Keratinocyte (primary cell): ENCODE results near the gene WFDC1. TPM values are rescaled to one million over a fixed set of nuclear protein-coding genes. Genes with fewer than 3 reads are reported as not detected.

Experiments used
- DNase-seq: peaks from one replicate; pipeline ENCODE4 v3.0.0-alpha.2; 2011; ENCODE audit warnings: low read depth, missing footprints, low spot score
- FAIRE-seq: peaks from 2 replicates; lab custom pipeline; 2011; peaks lifted over from hg19 to GRCh38; lab: Jason Lieb, UNC
- H2AFZ ChIP-seq: 2 replicates; pipeline ENCODE4 v1.6.0; 2012; ENCODE audit warnings: low read length, control low read depth, inconsistent platforms; ENCODE audit not compliant: control insufficient read depth
- H3K27ac ChIP-seq: 2 replicates; pipeline ENCODE4 v1.5.1; 2011; ENCODE audit warnings: low read length; ENCODE audit not compliant: control insufficient read depth, insufficient read depth
- H3K27me3 ChIP-seq: 3 replicates; pipeline ENCODE4 v1.6.0; 2011; ENCODE audit warnings: low read length; ENCODE audit not compliant: control insufficient read depth, insufficient read depth; ENCODE audit errors: extremely low read depth
- H3K36me3 ChIP-seq, 2 experiments: 2 replicates in 1 of 2; 3 replicates in 1 of 2; pipeline ENCODE4 v1.5.1; 2011; ENCODE audit warnings: low read length in 2 of 2, mild to moderate bottlenecking in 1 of 2; ENCODE audit not compliant: control insufficient read depth in 2 of 2, insufficient read depth in 2 of 2; ENCODE audit errors: extremely low read depth in 1 of 2
- H3K4me1 ChIP-seq: 3 replicates; pipeline ENCODE4 v1.5.1; 2011; ENCODE audit warnings: low read length; ENCODE audit not compliant: control insufficient read depth, insufficient read depth; ENCODE audit errors: extremely low read depth
- H3K4me2 ChIP-seq: 3 replicates; pipeline ENCODE4 v1.6.0; 2011; ENCODE audit warnings: low read depth, low read length; ENCODE audit not compliant: control insufficient read depth, insufficient read depth; ENCODE audit errors: extremely low read depth
- H3K4me3 ChIP-seq, 3 experiments: fragments of 200-600 bp in 1 of 3; sonication (generic) in 1 of 3; 2 replicates in 2 of 3; 3 replicates in 1 of 3; pipeline ENCODE4 v1.5.1; 2011 to 2016; ENCODE audit warnings: low read length in 3 of 3, mild to moderate bottlenecking in 3 of 3, control low read depth in 2 of 3, inconsistent platforms in 1 of 3, low read depth in 1 of 3, mixed read lengths in 1 of 3, mixed run types in 1 of 3, moderate library complexity in 1 of 3; ENCODE audit not compliant: control insufficient read depth in 2 of 3, insufficient read depth in 2 of 3; ENCODE audit errors: extremely low read depth in 1 of 3
- H3K79me2 ChIP-seq: 2 replicates; pipeline ENCODE4 v1.6.0; 2012; ENCODE audit warnings: low read length; ENCODE audit not compliant: control insufficient read depth, insufficient read depth
- H3K9ac ChIP-seq: 3 replicates; pipeline ENCODE4 v1.6.0; 2011; ENCODE audit warnings: low read length; ENCODE audit not compliant: control insufficient read depth, insufficient read depth; ENCODE audit errors: extremely low read depth
- H3K9me1 ChIP-seq: 3 replicates; pipeline ENCODE4 v1.6.0; 2011; ENCODE audit warnings: low read length; ENCODE audit not compliant: control insufficient read depth, insufficient read depth; ENCODE audit errors: extremely low read depth
- H3K9me3 ChIP-seq: 2 replicates; pipeline ENCODE4 v1.5.1; 2012; ENCODE audit warnings: low read depth, low read length; ENCODE audit not compliant: control insufficient read depth
- H4K20me1 ChIP-seq: 3 replicates; pipeline ENCODE4 v1.6.0; 2011; ENCODE audit warnings: low read length; ENCODE audit not compliant: control insufficient read depth, insufficient read depth; ENCODE audit errors: extremely low read depth
- EZH2 ChIP-seq: IDR thresholded peaks from one replicate; pipeline ENCODE4 v1.6.1; 2012; ENCODE audit warnings: inconsistent platforms, mild to moderate bottlenecking, low read length, moderate library complexity
- dilution Hi-C: fragments of 300-500 bp; cut with MboI; formaldehyde crosslinking; loops from one replicate; pipeline ENCODE4 v1.7.0; 2020; ENCODE audit warnings: low sequenced_read_pairs; ENCODE audit not compliant: extremely low pct_ligation_motif_present
- polyA plus RNA-seq, 5 experiments: library from polyadenylated mRNA; depleted of rRNA in 3 of 5; stranded (reverse) in 3 of 5; stranded (forward) in 1 of 5; unstranded in 1 of 5; fragments of >200 nt; gene quantifications; 1 replicate in 1 of 5; 2 replicates in 3 of 5; 3 replicates in 1 of 5; pipeline versions ENCODE4 v1.2.1 to v1.2.3, GENCODE V29; 2011 to 2012; ENCODE audit warnings: missing spikeins in 2 of 5, low read depth in 1 of 5, low replicate concordance in 1 of 5
- small RNA-seq, 3 experiments: library from RNA; depleted of rRNA; stranded (forward); fragments of <200 nt; gene quantifications; one replicate each; pipeline ENCODE3, GENCODE V24; 2012; ENCODE audit warnings: low read depth in 3 of 3, low replicate concordance in 1 of 3; ENCODE audit not compliant: insufficient read length in 3 of 3
- TF ChIP-seq, protein P1 (sequence below), 3 experiments: IDR thresholded peaks in 1 of 3; conservative IDR thresholded peaks in 1 of 3; optimal IDR thresholded peaks in 1 of 3; 2 replicates in 2 of 3; 3 replicates in 1 of 3; pipeline versions ENCODE3 to v1.5.1; 2011; ENCODE audit warnings: low read length in 3 of 3, mild to moderate bottlenecking in 3 of 3, moderate library complexity in 2 of 3, control low read depth in 1 of 3, inconsistent platforms in 1 of 3; ENCODE audit not compliant: insufficient read depth in 2 of 3; ENCODE audit errors: extremely low read depth in 1 of 3

WFDC1 gene
- polyA plus RNA-seq, 1 donor (not counting 4 experiments of a cell fraction or from before 2014, with no cell fraction given): not detected

GRCh38 chr16:84378567-84378966, 83.9 kb downstream of the WFDC1 start:
- Histone ChIP-seq H3K9me3 (no peaks in the 10 kb centered on the region), H3K27me3 (peaks cover 3% of the 10 kb centered on the region), H3K79me2 (no peaks in the 10 kb centered on the region), H3K9me1 (no peaks in the 10 kb centered on the region), H3K4me1 (peaks cover 4% of the 10 kb centered on the region), H2AFZ (no peak overlapping the region), H3K36me3 (no peaks in the 10 kb centered on the region), H3K4me3 (no peak overlapping the region), H3K27ac (no peak overlapping the region), H3K4me2 (no peak overlapping the region), H4K20me1 (no peaks in the 10 kb centered on the region), H3K9ac (no peak overlapping the region)
- no peak for TF ChIP-seq EZH2
- TF ChIP-seq, protein P1, sequence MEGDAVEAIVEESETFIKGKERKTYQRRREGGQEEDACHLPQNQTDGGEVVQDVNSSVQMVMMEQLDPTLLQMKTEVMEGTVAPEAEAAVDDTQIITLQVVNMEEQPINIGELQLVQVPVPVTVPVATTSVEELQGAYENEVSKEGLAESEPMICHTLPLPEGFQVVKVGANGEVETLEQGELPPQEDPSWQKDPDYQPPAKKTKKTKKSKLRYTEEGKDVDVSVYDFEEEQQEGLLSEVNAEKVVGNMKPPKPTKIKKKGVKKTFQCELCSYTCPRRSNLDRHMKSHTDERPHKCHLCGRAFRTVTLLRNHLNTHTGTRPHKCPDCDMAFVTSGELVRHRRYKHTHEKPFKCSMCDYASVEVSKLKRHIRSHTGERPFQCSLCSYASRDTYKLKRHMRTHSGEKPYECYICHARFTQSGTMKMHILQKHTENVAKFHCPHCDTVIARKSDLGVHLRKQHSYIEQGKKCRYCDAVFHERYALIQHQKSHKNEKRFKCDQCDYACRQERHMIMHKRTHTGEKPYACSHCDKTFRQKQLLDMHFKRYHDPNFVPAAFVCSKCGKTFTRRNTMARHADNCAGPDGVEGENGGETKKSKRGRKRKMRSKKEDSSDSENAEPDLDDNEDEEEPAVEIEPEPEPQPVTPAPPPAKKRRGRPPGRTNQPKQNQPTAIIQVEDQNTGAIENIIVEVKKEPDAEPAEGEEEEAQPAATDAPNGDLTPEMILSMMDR (optimal IDR thresholded peaks at IDR 0.05 in 1 of 3, IDR thresholded peaks at IDR 0.05 in 1 of 3, conservative IDR thresholded peaks at IDR 0.05 in 1 of 3; ENCODE audit: extremely low read depth in 1 of 3, insufficient read depth in 2 of 3, low read length in 3 of 3): no peak
- no peak for FAIRE-seq
- dilution Hi-C loops: no loop called here
- no peak for DNase-seq

- H3K4me1 ChIP-seq: peaks cover 4% of the 10 kb centered on the region
- H2AFZ ChIP-seq: no peak overlapping the region
- H3K4me2 ChIP-seq: no peak overlapping the region
- H3K9me3 ChIP-seq: no peaks in the 10 kb centered on the region
- DNase-seq (no peak), FAIRE-seq (no peak)
- no peak overlapping the region for H3K9ac ChIP-seq
- dilution Hi-C loops: no loop called here
- TF ChIP-seq EZH2: no peak
- TF ChIP-seq, protein P1 (optimal IDR thresholded peaks at IDR 0.05 in 1 of 3, IDR thresholded peaks at IDR 0.05 in 1 of 3, conservative IDR thresholded peaks at IDR 0.05 in 1 of 3; ENCODE audit: extremely low read depth in 1 of 3, insufficient read depth in 2 of 3, low read length in 3 of 3): no peak
- no peak overlapping the region for H3K27ac ChIP-seq
- H3K27me3 ChIP-seq: peaks cover 3% of the 10 kb centered on the region
- no peaks in the 10 kb centered on the region for H3K36me3 ChIP-seq
- H3K79me2 ChIP-seq: no peaks in the 10 kb centered on the region
- no peak overlapping the region for H3K4me3 ChIP-seq
- no peaks in the 10 kb centered on the region for H3K9me1 ChIP-seq
- no peaks in the 10 kb centered on the region for H4K20me1 ChIP-seq
Observed at GRCh38 chr16:84379008-84379708, 84.5 kb downstream of the WFDC1 start.

Small RNAs within 50 kb of the gene (small RNA-seq; reads per million reads assigned to genes)
- gene RNA5SP433: 0 to 0.25 (median 0) reads per million in 3 experiments

Other genes with a start within 250 kb of the WFDC1 start
- 47.5 to 56.0 TPM (median 52.5 TPM) in 3 replicates for gene MBTPS1, start 177.9 kb upstream of the WFDC1 start, polyA plus RNA-seq
- 13.3 to 18.1 TPM (median 14.9 TPM) in 3 replicates for gene HSDL1, start 149.7 kb upstream of the WFDC1 start, polyA plus RNA-seq
- 0.01 TPM in 1 of 3 replicates, not detected in the others for gene DNAAF1, start 149.6 kb upstream of the WFDC1 start, polyA plus RNA-seq
- 6.5 to 11.4 TPM (median 9.9 TPM) in 3 replicates for gene TAF1C, start 107.8 kb upstream of the WFDC1 start, polyA plus RNA-seq
- not detected in 3 replicates for gene ADAD2, start 103.7 kb upstream of the WFDC1 start, polyA plus RNA-seq
- gene KCNG4, start 54.9 kb upstream of the WFDC1 start, polyA plus RNA-seq: not detected in 3 replicates
- 0.96 to 1.3 TPM (median 1.3 TPM) in 3 replicates for gene ATP2C2, start 73.7 kb downstream of the WFDC1 start, polyA plus RNA-seq
- 70.6 to 81.0 TPM (median 76.3 TPM) in 3 replicates for gene MEAK7, start 209.8 kb downstream of the WFDC1 start, polyA plus RNA-seq